NCI-H146 (cell line): ENCODE measurements around the gene ATE1.
"Not testable (repeated sequence)": the region's sequence is repeated elsewhere in the genome, so short reads cannot be mapped to it uniquely, and the experiment has no call there.

Experiments
- DNase-seq: peaks from one replicate; lab custom pipeline; 2025; lab: John Stamatoyannopoulos, UW

The ATE1 gene

GRCh38 chr10:121930268-121931085 lies 2.6 kb upstream of the ATE1 start:
- peak; percentile 11 for DNase-seq

- DNase-seq = not testable (repeated sequence)
Observed at GRCh38 chr10:121929585-121930267, 1.9 kb upstream of the ATE1 start.

GRCh38 chr10:121928528-121928884 lies 675 bp upstream of the ATE1 start:
- peak; percentile 48 for DNase-seq

DNA sequence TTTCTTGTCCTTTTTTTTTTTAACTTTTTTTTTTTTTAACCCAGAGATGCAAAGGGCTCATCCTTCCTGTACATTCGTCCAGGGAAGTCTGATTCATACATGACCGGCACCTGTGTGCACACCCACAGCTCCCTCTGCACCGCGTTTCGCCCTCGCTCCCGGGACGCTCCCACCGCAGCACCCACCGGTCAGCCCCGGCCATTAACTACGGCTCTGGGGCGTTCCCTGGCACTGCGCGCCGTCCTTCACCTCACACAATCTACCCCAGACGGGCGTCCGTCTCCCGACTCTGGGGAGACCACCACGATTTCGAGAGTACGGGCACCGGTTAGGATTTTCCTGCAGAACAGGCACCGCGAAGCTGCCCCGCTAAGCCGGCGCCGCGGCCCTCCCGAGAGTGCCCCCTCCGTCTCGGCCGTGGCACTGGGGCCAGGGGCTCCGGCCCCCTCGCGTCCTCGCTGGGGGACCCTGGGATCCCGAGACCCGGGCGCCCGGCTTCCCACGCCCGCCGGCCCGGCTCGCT lies 452 bp downstream of the ATE1 start:
- peak; percentile 75 for DNase-seq

DNA sequence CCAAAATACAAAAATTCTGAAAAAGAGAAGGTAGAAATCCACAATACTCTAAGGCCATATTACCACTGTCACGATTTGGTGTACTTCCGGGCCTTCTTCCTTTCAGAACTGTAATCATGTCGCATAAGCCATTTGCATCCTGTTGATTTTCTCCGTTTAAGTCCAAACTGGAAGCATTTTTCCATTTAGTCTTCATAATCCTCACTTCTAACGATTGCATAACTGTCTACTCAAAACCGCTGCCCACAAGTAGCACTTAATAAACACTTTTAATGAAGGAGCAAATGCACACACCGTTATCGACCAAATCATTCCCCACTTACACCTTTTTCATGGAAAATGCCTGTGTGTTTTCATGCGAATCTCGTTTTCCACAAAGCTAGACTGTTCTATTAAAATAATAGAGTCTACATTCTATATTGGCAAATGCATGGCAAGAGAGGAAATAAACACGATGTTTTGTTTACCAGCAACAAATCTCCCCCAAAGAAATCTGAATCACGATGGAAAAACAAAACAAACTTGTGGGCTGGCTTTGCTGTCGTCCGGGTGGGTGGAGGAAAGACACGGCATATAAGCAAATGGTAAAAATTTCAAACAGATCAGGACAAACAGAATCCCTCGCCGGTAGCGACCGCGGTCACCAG lies 1.0 kb downstream of the ATE1 start:
- DNase-seq = no peak

DNA sequence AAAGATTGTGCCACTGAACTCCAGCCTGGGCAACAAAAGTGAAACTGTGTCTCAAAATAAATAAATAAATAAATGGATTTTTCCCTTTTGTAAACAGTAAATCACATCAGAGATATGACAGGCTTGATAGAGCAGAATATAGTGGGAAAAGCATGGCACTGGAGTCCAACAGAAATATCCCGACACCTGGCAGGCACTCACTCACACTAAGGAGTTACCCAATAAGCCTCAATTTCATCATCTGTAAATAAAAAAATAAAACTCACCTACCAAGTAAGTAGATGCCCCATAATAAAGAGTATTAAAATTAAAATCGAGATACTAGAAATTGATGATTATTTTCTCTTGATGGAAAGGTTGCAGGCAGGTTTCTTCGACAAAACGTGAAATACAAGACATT lies 1.7 kb downstream of the ATE1 start:
- no peak for DNase-seq

GRCh38 chr10:121921238-121921931 lies 6.4 kb downstream of the ATE1 start:
- no peak for DNase-seq

DNA sequence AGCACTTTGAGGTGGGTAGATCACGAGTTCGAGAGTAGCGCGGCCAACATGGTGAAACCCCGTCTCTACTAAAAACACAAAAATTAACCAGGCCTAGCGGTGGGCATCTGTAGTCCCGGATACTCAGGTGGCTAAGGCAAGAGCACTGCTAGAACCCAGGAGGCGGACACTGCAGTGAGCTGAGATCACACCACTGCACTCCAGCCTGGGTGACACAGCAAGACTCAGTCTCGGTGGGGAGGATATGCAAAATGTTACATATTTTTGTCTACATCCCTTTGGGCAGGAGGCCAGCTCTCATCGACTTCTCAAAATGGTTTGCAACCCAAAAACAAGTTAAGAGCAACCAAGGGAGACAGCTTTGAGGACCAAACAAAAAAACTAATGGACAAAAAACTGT lies 8.2 kb downstream of the ATE1 start:
- no peak for DNase-seq

GRCh38 chr10:121918800-121919199 lies 9.0 kb downstream of the ATE1 start:
- not testable (repeated sequence) for DNase-seq

- DNase-seq = no peak
Observed at GRCh38 chr10:121914661-121915060, 13.2 kb downstream of the ATE1 start.

DNA sequence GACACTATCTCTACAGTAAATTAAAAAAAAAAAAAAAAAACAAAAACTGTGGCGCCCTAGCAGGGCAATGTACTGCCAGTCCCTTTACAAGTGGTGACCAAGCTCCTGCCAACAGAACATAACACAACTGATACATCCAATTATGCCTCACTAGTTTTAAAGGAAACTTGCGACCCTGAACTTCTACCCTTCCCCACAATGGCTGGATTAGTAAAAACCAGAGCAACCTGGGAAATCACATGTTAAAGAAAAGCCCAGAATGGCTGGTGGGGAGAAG lies 16.5 kb downstream of the ATE1 start:
- no peak for DNase-seq

DNA sequence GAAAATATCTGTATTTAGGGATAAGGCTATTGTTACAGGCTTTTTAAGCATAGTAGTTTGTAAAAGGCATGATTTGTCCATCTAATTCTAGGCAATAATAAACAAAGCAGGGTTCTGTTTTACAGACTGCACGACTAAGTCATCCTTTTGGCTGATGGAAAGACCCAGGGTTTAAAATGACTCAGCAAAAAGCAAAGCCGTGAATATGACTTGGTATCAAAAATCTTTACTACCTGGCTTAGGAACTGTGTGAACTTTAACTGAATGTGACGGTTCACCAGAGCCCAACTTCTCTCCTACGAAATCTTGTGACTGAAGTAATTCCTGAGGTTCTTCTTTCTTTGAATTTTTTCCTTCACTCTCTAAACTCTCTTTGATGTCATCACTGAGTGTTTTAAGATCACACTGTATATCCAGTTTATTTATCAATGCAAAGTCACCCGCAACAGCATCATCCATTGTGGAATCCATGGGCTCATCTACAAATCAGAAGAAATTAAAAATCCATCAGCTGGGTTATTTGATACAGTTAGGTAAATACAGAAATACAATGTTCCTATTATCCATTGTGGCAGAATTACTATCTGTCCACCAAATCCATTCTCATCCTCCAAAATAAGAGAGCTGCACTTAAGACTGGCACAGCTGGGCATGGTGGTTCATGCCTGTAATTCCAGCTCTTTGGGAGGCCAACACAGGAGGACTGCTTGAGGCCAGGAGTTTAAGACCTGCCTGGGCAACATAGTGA lies 17.0 kb downstream of the ATE1 start:
- DNase-seq = no peak

- no peak for DNase-seq
Observed at GRCh38 chr10:121904888-121905287, 22.9 kb downstream of the ATE1 start.

DNA sequence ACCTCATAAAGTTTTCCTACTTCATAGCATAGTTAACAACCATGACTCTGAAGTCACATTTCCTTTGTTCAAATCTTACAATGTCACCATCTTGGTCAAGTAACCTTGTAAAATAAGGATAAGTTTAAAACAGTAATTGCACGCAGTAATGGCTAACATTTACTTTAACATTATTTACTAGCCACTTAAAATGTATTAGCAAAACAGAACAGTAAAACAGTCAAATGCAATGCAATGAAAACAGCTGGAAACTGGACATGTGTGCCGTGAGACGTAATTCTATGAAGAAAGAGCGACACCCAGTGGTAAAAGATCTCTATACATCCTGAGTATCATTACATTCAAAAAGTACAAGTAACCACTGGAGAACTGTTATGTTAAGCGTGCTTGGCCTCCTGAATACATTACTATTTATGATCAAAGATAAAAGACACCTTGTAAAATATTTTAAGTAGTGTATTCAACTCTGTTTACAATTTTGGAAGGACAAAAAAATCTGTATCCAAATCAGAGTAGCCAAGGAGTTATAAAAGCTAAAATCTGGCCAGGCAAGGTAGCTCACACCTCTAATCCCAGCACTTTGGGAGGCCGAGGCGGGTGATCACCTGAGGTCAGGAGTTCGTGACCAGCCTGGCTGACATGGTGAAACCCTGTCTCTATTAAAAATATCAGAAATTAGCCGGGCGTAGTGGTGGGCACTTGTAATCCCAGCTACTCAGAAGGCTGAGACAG lies 27.2 kb downstream of the ATE1 start:
- DNase-seq = peak; percentile 66

DNA sequence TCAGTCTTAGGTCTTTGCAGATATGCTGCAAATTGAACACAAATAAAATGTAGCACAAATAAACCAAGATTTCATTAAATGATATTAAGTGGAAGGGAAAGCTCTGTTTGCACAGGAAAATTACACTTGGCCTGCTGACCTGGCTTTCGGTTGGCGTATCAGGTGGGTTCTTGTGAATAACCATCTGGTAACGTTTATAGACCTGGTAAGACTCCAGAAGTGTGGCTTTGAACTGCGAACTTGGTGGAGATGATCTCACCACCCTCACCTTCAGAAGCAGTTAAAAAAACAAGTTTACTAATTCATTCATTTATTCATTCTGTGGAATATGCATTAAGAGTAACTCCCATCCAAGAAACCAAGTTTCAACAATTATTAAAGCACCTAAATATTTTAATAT lies 28.1 kb downstream of the ATE1 start:
- DNase-seq = peak; percentile 8

GRCh38 chr10:121891103-121891502 lies 36.7 kb downstream of the ATE1 start:
- peak; percentile 91 for DNase-seq

DNA sequence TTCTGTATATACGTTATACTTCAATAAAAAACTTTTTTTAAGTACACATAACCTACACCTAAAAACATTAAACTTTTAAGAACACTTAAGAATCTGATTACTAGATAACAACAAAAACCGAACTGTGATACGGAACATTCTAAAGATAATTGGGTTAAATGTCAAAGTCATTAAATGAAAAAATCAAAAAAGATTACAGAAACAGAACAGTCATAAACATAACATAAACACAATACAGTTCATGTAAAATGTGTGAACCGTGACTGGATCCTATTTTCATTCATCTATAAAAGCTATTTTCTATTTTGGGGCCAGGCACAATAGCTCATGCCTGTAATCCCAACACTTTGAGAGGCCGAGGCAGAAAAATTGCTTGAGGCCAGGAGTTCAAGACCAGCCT lies 38.6 kb downstream of the ATE1 start:
- DNase-seq = no peak

DNA sequence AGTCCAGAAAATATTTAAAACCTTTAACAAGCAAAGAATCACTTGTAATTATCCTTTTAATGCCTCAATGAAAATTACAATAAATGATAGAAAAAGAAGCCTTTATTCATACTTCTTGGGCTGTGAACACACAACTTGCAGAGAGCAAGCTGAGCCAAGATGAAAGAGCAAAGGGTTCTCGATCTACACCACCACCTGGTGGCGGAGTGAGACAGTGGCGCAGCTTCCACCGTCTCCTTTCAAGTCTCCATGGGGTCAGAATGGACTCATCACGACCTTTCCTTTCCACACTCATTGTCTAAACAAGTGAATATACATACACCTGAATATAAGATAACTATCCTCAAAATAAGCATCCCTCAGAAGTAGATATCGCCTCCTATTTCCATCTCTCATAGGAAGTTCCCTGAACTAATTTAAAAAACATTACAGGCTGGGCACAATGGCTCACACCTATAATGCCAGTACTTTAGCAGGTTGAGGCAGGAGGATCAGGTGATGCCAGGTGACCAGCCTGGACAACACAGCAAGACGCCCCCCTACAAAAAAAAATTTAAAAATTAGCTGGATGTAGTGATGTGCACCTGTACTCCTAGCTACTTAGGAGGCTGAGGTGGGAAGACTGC lies 40.7 kb downstream of the ATE1 start:
- peak; percentile 58 for DNase-seq

GRCh38 chr10:121886181-121886580 lies 41.6 kb downstream of the ATE1 start:
- DNase-seq = no peak

DNA sequence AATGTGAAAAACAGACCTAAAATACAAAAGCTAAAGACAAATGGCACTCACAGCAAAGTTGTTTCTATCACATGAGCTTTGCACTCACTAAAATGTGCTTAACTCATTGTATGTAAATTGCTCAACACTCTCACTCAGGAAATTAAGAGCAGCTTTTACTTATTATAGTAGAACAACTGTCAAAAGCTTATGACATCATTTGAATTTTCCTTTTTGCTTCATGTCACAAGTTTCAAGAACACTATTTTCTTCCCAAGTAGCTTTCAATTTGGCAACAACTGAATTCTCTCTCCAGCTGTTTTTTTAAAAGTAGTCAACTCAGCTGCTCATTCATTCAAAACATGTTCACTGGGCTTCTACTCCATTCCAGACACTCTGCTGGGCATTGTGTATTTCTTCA lies 46.9 kb downstream of the ATE1 start:
- DNase-seq = no peak

DNA sequence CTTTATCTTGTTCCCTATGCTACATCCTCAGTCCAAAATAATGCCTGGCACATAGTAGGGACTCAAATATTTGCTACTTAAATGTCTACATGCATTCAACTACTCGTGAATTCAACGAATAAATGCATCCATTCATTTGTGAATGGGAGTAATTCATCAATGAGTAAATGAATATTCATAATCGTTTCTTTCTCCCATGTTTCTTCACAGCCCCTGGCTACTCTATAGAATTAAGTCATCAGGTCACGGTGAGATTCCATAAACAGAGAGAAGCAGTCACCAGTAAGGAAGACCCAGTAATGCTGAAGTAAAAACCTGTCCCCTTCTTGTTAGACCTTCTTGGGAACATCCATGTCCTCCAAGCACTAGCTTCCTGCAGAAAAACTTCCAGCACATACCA lies 48.4 kb downstream of the ATE1 start:
- DNase-seq = no peak
